Measurements from ENCODE around the gene SPATA33.
"Not testable (repeated sequence)": the region's sequence is repeated elsewhere in the genome, so short reads cannot be mapped to it uniquely, and the experiment has no call there.

SPATA33 gene

GRCh38 chr16:89664238-89664637 lies 6.6 kb downstream of the SPATA33 start:
- not testable (repeated sequence) for DNase-seq (ENCODE audit: low read depth in 2 of 2)

GRCh38 chr16:89667000-89667399 lies 9.4 kb downstream of the SPATA33 start:
- DNase-seq (ENCODE audit: low read depth in 2 of 2), result not testable (repeated sequence)

- no peak for DNase-seq (ENCODE audit: low read depth in 2 of 2)
Measured at GRCh38 chr16:89667633-89668032, 10.0 kb downstream of the SPATA33 start.

GRCh38 chr16:89668790-89669158 lies 11.1 kb downstream of the SPATA33 start:
- no peak for DNase-seq (ENCODE audit: low read depth in 2 of 2)

- no peak for DNase-seq (ENCODE audit: low read depth in 2 of 2)
Measured at GRCh38 chr16:89669755-89670154, 12.1 kb downstream of the SPATA33 start.

GRCh38 chr16:89670496-89671431 lies 13.1 kb downstream of the SPATA33 start:
- no peak for DNase-seq (ENCODE audit: low read depth in 2 of 2)

- DNase-seq (ENCODE audit: low read depth in 2 of 2), result not testable (repeated sequence)
Measured at GRCh38 chr16:89671565-89671964, 13.9 kb downstream of the SPATA33 start.

- no peak for DNase-seq (ENCODE audit: low read depth in 2 of 2)
Measured at GRCh38 chr16:89672177-89672941, 14.7 kb downstream of the SPATA33 start.

GRCh38 chr16:89678258-89678657 lies 20.6 kb downstream of the SPATA33 start:
- no peak for DNase-seq (ENCODE audit: low read depth in 2 of 2)

- no peak for DNase-seq (ENCODE audit: low read depth in 2 of 2)
Measured at GRCh38 chr16:89685916-89686315, 28.3 kb downstream of the SPATA33 start.

- peak; percentile 72 to 80 for DNase-seq (ENCODE audit: low read depth in 2 of 2)
Measured at GRCh38 chr16:89686520-89687091, 29.0 kb downstream of the SPATA33 start, which contains the start of gene CDK10. Gene CDK10, plus strand, starts transcription at chr16:89686689. Its CDS starts 22 bp downstream, at chr16:89686711.

- DNase-seq (ENCODE audit: low read depth in 2 of 2), result no peak
Measured at GRCh38 chr16:89687092-89687940, 29.7 kb downstream of the SPATA33 start.

GRCh38 chr16:89688395-89688794 lies 30.8 kb downstream of the SPATA33 start:
- no peak for DNase-seq (ENCODE audit: low read depth in 2 of 2)

GRCh38 chr16:89689142-89689541 lies 31.5 kb downstream of the SPATA33 start:
- DNase-seq (ENCODE audit: low read depth in 2 of 2), result no peak

- not testable (repeated sequence) for DNase-seq (ENCODE audit: low read depth in 2 of 2)
Measured at GRCh38 chr16:89689621-89690020, 32.0 kb downstream of the SPATA33 start.

GRCh38 chr16:89690392-89690901 lies 32.8 kb downstream of the SPATA33 start:
- no peak for DNase-seq (ENCODE audit: low read depth in 2 of 2)

GRCh38 chr16:89691231-89691985 lies 33.8 kb downstream of the SPATA33 start:
- DNase-seq (ENCODE audit: low read depth in 2 of 2), result no peak

- DNase-seq (ENCODE audit: low read depth in 2 of 2), result no peak
Measured at GRCh38 chr16:89691986-89692569, 34.4 kb downstream of the SPATA33 start.

GRCh38 chr16:89693289-89693731 lies 35.7 kb downstream of the SPATA33 start:
- DNase-seq (ENCODE audit: low read depth in 2 of 2), result no peak
